GM19193 (cell line): Measurements from ENCODE around the gene ARIH2.

Source experiments
- POLR2A ChIP-seq: IDR thresholded peaks from 4 replicates; pipeline ENCODE4 v1.6.1; 2011; ENCODE audit not compliant: insufficient read depth, insufficient read length; ENCODE audit errors: extremely low read depth

Gene ARIH2

GRCh38 chr3:49015072-49015471 is 96.4 kb downstream of the ARIH2 start:
- no peak for TF ChIP-seq POLR2A

- TF ChIP-seq POLR2A, result no peak
Measured at GRCh38 chr3:49015765-49016164, 97.1 kb downstream of the ARIH2 start.

- no peak for TF ChIP-seq POLR2A
Measured at GRCh38 chr3:49016414-49017228, 98.0 kb downstream of the ARIH2 start.

- no peak for TF ChIP-seq POLR2A
Measured at GRCh38 chr3:49017229-49017970, 98.8 kb downstream of the ARIH2 start.

- peak; percentile 66 for TF ChIP-seq POLR2A
Measured at GRCh38 chr3:49017971-49018706, 99.5 kb downstream of the ARIH2 start, which contains the start of gene DALRD3. Gene DALRD3, minus strand, starts transcription at chr3:49018580. Its CDS starts 16 bp downstream, at chr3:49018564.

GRCh38 chr3:49018707-49019006 is 100.0 kb downstream of the ARIH2 start:
- TF ChIP-seq POLR2A, result no peak

GRCh38 chr3:49019941-49020329 is 101.3 kb downstream of the ARIH2 start:
- no peak for TF ChIP-seq POLR2A

GRCh38 chr3:49020330-49021212 is 101.9 kb downstream of the ARIH2 start:
- no peak for TF ChIP-seq POLR2A

GRCh38 chr3:49021213-49021812 is 102.7 kb downstream of the ARIH2 start:
- TF ChIP-seq POLR2A, result peak; percentile 100

- peak; percentile 90 for TF ChIP-seq POLR2A
Measured at GRCh38 chr3:49021813-49022687, 103.4 kb downstream of the ARIH2 start, which contains the start of gene NDUFAF3. Gene NDUFAF3, plus strand, starts transcription at chr3:49022121. Its CDS starts 24 bp downstream, at chr3:49022145.

GRCh38 chr3:49022688-49023171 is 104.1 kb downstream of the ARIH2 start:
- TF ChIP-seq POLR2A, result no peak

GRCh38 chr3:49023775-49024174 is 105.1 kb downstream of the ARIH2 start:
- no peak for TF ChIP-seq POLR2A

GRCh38 chr3:49024449-49024848 is 105.8 kb downstream of the ARIH2 start:
- no peak for TF ChIP-seq POLR2A
